Retinal pigment epithelial cell (primary cell): Measurements from ENCODE around the gene RETREG2.

Source experiments
- DNase-seq: peaks from one replicate; pipeline ENCODE4 v3.0.0-alpha.2; 2010; ENCODE audit warnings: low read depth
- H3K4me3 ChIP-seq: 2 replicates; pipeline ENCODE4 v1.5.1; 2011; ENCODE audit warnings: mild to moderate bottlenecking, low read length, control low read depth, moderate library complexity
- TF ChIP-seq, protein P1 (sequence below): conservative IDR thresholded peaks from 2 replicates; pipeline ENCODE4 v1.5.1; 2011; ENCODE audit warnings: low read depth, low read length, control low read depth, inconsistent platforms

The RETREG2 gene

DNA sequence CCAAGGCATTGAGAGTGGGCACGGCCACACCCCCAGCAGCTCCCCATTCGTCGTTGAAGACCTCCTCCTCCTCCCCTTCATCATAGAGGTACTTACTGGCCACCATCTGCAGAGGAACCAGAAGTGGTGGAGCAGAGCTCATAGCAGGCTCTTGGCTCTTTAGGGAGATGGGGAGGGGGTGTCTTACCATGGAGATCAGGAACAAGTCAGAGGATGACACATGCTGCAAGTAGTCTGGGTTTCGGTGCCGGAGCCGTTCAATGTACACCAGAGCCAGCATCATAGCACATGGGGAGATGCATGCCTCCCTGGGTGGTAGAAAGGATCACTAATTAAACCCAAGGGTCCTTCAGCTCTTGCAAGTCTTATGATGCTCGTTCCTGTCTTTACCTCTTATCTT is 3.3 kb upstream of the RETREG2 start:
- no peak for DNase-seq
- TF ChIP-seq, protein P1, sequence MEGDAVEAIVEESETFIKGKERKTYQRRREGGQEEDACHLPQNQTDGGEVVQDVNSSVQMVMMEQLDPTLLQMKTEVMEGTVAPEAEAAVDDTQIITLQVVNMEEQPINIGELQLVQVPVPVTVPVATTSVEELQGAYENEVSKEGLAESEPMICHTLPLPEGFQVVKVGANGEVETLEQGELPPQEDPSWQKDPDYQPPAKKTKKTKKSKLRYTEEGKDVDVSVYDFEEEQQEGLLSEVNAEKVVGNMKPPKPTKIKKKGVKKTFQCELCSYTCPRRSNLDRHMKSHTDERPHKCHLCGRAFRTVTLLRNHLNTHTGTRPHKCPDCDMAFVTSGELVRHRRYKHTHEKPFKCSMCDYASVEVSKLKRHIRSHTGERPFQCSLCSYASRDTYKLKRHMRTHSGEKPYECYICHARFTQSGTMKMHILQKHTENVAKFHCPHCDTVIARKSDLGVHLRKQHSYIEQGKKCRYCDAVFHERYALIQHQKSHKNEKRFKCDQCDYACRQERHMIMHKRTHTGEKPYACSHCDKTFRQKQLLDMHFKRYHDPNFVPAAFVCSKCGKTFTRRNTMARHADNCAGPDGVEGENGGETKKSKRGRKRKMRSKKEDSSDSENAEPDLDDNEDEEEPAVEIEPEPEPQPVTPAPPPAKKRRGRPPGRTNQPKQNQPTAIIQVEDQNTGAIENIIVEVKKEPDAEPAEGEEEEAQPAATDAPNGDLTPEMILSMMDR = no peak
- H3K4me3 ChIP-seq = no peak overlapping the region

DNA sequence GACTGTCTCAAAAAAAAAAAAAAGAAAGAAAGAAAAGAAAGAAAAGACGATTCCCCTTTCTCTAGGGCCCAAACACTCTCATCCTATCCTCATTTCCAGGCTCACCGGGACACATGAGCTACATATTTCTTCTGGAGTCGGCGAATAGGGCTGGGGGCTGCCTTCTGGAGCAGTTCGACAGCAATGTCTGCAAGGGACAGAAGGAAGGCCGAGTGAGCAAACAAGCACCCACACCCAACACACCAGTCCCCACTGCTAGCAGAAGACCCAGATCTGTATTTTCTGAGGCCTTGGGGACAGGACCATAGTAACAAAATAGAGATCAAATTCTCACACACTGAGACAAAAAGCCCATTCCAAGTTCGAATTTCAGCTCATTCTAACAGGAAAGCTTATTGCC is 2.6 kb upstream of the RETREG2 start:
- TF ChIP-seq, protein P1 = no peak
- no peak for DNase-seq
- H3K4me3 ChIP-seq = peak overlapping the region; percentile 81

DNA sequence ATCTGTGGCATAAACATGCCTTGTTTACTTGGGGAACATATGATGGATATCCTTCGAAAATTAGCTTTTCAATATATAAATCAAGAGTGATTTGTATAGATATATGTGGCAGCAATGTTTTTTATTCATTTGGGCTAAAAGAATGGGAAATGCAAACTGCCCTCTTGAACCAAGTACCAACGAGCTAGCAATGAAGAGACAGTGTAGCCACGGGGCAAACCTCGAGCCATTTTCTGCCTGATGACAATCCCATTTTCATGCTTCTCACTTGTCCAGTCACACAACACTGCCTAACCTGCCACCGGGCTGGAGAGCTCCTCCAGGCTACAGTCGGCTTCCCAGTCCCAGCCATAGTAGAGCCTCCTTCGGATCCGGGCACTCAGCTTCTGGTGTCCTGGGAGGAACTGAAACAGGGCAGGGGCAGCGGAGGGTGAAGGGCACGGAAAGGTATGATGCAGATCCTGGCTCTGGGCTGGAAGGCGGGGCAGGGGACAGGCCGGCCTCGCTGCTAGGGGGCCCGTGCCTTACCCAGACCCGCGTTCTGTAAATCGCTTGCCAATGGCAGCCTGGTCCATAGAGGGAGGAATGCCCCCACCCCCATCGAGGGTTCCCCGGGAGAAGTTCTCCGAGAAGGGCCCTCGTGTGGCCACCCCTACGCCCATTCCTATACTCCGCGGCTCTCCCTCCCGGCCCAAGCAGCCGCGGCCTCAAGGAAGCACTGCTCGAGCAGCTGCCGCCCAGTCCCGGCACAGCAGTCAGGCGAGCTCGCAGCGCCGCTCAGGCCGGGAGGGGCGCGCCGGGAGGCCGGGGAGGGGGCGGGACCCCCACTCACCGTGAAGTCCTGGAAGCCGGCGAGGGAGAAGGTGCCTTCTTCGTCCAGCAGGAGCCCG is 1.9 kb upstream of the RETREG2 start:
- H3K4me3 ChIP-seq = peak overlapping the region; percentile 81
- DNase-seq = no peak
- TF ChIP-seq, protein P1 = peak; percentile 12

DNA sequence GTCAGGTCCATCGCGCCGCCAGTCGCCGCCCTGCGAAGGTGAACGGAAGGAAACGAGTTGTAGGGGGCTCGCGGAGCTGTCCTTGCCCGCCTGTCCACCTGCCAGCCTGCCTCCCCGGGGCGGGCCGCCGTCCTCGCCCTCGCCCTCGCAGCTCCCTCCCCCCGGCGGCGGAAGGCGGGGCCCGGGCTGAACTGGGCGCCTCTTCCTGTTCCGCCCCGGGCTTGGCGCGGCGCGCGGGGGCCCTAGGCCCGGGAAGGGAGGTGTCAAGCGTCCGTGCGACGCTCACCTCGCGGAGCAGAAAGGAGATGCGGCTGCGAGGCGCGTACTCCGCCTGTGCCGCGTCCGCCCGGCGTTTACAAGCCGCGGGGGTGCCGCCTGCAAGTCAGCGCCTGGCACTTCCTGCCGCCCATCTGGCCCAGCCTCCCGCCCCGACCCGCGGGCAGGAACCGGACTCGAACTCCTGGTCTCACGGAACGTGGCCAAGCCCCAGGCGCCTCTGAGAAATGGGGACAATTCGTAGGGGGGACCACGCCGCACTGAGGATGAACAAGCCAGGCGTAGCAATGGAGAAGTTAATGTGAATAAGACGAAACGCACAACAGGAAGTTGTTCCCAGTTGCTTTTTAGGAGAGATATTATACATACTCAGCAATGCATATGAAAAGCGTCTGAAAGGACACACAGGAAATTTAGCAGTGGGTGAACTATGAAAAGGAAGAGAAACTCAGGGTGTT is 1.1 kb upstream of the RETREG2 start, which contains the start of gene CNPPD1:
Gene CNPPD1, minus strand, starts transcription at position 108 of the 734 bp plus-strand sequence. Its CDS starts 97 bp downstream, at position 11.
- no peak for DNase-seq
- TF ChIP-seq, protein P1 = no peak
- peak within 1 kb of the TSS; percentile 81 for H3K4me3 ChIP-seq

DNA sequence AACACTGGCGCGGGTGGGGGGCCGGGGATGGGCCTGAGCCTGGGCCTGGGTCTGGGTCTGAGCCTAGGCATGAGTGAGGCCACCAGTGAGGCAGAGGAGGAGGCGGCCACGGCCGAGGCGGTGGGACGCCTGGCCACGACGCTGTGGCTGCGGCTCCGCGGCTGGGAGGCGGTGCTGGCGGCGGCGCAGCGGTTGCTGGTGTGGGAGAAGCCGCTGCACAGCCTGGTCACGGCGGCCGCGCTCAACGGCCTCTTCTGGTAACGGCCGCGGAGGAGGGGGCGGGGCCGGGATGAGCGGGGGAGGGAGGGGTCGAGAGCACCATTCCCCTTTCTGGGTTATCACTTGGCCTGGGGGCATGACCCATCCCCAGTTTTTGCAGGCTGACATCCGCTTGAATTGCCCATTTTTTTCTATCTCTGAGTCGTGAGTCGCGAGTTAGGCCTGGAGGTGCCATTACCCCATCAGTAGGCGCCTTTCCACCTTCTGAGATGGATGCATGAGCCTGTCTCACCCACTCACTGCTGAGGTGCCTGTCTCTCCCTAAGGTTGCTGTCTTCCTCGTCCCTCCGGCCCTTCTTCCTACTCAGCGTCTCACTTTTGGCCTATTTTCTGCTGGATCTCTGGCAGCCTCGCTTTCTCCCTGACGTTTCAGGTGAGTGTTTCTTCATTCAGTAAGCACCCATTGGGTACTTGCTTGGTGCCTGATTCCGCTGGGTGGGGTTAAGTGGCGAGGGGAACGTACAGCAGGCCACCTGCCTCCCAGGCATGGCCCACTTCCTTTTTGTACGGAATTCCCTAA is 501 bp downstream of the RETREG2 start:
- no peak for DNase-seq
- TF ChIP-seq, protein P1 = no peak

DNA sequence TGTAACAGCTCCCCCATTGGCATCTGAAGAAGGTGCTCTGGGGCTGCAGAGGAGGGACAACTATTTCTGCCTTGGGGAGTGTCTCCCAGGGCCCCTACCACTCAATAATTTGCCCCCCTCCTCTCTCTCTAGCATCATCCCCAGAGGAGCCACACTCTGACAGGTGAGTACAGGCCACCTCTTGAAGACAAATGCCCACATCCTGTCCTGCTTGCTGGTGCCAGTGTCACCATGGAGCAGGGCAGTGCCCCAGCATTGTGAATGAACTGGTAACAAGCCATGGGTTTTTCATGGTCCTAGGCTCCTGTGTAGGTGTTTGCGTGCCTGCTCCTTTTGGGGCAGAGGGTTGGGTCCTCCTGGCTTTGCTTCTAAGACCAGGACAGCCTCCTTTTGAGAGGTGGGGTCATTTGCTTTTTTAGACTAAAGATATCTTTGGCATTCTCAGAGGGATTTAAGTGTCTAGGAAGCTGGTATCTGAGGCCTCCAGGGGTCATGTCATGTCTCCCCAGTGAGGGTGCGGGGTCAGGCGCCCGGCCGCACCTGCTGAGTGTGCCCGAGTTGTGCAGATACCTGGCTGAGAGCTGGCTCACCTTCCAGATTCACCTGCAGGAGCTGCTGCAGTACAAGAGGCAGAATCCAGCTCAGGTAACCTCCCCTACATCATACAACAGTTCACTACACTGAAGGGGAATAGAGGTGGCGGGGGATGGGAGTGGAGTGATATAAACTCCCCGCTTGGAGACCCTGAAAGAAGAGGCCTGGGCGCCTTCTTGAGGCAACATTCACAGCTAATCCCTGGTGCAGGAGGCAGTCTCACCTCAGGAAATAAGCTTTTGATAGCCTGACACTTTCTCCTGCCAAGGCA is 1.8 kb downstream of the RETREG2 start:
- TF ChIP-seq, protein P1 = no peak

More for the DNA sequence above, 501 bp downstream of the RETREG2 start:
- peak overlapping the region; percentile 59 for H3K4me3 ChIP-seq

More for the DNA sequence above, 1.8 kb downstream of the RETREG2 start:
- DNase-seq = no peak
- no peak overlapping the region for H3K4me3 ChIP-seq
